Activated CD4-positive, alpha-beta T cell treated with anti-CD3 and anti-CD28 coated beads, Interleukin-2, amount 10 ng/mL, durations not matched to agents 7 days and 5 days (primary cell): ENCODE results near the gene LRRC4C. TPM values are rescaled to one million over a fixed set of nuclear protein-coding genes. Genes with fewer than 3 reads are reported as not detected.

Experiments used
- CTCF ChIA-PET: fragments of 350-600 bp; sonication (Branson Sonifier 250); formaldehyde crosslinking; loops from one replicate; lab custom pipeline; 2021; ENCODE audit warnings: antibody characterized with exemption; lab: Charles Lee
- POLR2A ChIA-PET: fragments of 350-600 bp; sonication (Branson Sonifier 250); formaldehyde crosslinking; loops from one replicate; lab custom pipeline; 2021; ENCODE audit warnings: antibody characterized with exemption; lab: Charles Lee
- DNase-seq: peaks from one replicate; pipeline ENCODE4 v3.0.0-alpha.2; 2020
- H3K27ac Mint-ChIP-seq: one replicate; pipeline ENCODE4 v1.8.0; 2021; ENCODE audit warnings: mild to moderate bottlenecking, moderate library complexity, mixed read lengths
- H3K27me3 Mint-ChIP-seq: one replicate; pipeline ENCODE4 v1.8.0; 2021; ENCODE audit warnings: mixed read lengths
- H3K36me3 Mint-ChIP-seq: one replicate; pipeline ENCODE4 v1.8.0; 2021; ENCODE audit warnings: low read depth, mixed read lengths
- H3K4me1 Mint-ChIP-seq: one replicate; pipeline ENCODE4 v1.8.0; 2021; ENCODE audit warnings: mixed read lengths
- H3K4me3 Mint-ChIP-seq: one replicate; pipeline ENCODE4 v1.8.0; 2021; ENCODE audit warnings: mild to moderate bottlenecking, moderate library complexity, mixed read lengths
- H3K9me3 Mint-ChIP-seq: one replicate; pipeline ENCODE4 v1.8.0; 2021; ENCODE audit warnings: mixed read lengths
- total RNA-seq, 2 experiments: library from RNA; stranded (reverse); gene quantifications; one replicate each; pipeline ENCODE4 v1.2.3, GENCODE V29; 2021

Gene LRRC4C
- total RNA-seq, 2 experiments from 2014 or later = not detected

DNA sequence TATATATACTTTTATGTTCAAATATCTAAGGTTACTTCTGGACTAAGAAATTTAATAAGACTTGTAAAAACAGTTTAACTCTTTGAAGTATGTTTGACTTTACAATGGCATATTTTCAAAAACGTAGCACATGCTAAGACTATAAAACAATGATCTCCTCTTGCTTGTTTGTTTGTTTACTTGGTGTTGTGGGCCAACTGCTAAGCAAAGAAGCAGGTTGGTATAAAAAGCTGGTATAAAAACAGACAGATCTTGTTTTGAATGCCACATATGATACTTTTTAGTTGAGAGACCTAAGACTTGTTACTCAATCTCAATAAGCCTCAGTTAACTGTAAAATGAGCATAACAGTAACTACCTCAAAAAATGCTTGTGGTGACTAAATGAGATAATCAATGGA is 1206.3 kb downstream of the LRRC4C start:
- Mint-ChIP-seq H3K36me3 (no peaks in the 10 kb centered on the region), H3K27me3 (no peaks in the 10 kb centered on the region), H3K27ac (no peak overlapping the region), H3K4me3 (no peak overlapping the region), H3K9me3 (peaks cover 9% of the 10 kb centered on the region), H3K4me1 (no peaks in the 10 kb centered on the region)
- ChIA-PET CTCF (no interaction called here), POLR2A (no interaction called here)
- no peak for DNase-seq

- no peak for DNase-seq
- ChIA-PET POLR2A (no interaction called here), CTCF (no interaction called here)
- Mint-ChIP-seq H3K27me3 (no peaks in the 10 kb centered on the region), H3K27ac (no peak overlapping the region), H3K4me3 (no peak overlapping the region), H3K36me3 (no peaks in the 10 kb centered on the region), H3K4me1 (no peaks in the 10 kb centered on the region), H3K9me3 (peaks cover 9% of the 10 kb centered on the region)
These were observed 1207.2 kb downstream of the LRRC4C start for GRCh38 chr11:40252236-40252635.

GRCh38 chr11:40246983-40247382 is 1212.5 kb downstream of the LRRC4C start:
- no peak for DNase-seq
- H3K36me3 Mint-ChIP-seq = no peaks in the 10 kb centered on the region
- POLR2A ChIA-PET = no interaction called here
- H3K4me1 Mint-ChIP-seq = no peaks in the 10 kb centered on the region
- no peak overlapping the region for H3K4me3 Mint-ChIP-seq
- peaks cover 6% of the 10 kb centered on the region for H3K9me3 Mint-ChIP-seq
- no peaks in the 10 kb centered on the region for H3K27me3 Mint-ChIP-seq
- CTCF ChIA-PET = no interaction called here
- H3K27ac Mint-ChIP-seq = no peak overlapping the region

DNA sequence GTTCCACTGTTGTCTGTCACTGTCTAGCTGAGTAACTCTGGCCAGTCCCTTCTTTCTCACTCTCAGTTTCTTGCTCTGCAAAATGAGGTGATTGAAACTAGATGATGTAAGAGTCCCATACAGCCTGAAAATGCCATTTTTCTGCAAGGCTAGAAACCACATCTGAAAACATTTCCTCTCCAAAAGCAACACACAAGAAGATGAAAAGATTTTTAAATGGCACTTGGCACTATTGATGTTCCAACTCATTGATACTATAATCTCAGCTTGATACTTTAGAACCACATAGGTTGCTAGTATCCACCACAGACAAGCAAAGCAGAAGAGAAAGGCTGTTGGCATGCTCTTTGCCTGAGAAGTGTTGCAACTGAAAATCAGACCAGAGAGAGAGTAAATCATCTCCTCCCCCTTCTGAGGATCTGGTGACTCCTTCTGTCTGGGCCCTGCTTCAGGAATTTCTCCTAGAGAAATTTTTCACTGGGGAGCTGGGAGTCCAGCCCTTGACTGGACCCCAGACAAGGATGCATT is 1217.9 kb downstream of the LRRC4C start:
- H3K4me3 Mint-ChIP-seq = no peak overlapping the region
- H3K4me1 Mint-ChIP-seq = no peaks in the 10 kb centered on the region
- no peak for DNase-seq
- CTCF ChIA-PET = no interaction called here
- H3K9me3 Mint-ChIP-seq = peaks cover 2% of the 10 kb centered on the region
- no peak overlapping the region for H3K27ac Mint-ChIP-seq
- H3K36me3 Mint-ChIP-seq = no peaks in the 10 kb centered on the region
- POLR2A ChIA-PET = no interaction called here
- no peaks in the 10 kb centered on the region for H3K27me3 Mint-ChIP-seq

DNA sequence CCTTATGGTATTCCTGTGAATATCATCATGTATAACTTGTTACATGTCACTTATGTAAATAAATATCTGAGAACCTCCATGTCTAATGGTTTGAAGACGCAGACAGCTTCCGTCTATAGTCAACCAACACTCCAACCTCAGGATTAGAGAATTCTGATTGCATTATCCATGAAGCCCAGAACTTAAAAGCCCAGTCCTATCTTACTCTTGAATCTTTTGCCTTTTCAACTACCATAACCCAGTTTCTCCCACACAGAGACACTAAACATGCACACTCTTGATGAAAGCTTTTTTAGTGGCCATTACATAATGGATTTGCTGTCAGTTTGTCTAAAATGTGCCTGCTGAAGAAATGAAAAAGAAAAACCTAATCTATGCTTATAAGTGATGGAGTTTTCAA is 1219.2 kb downstream of the LRRC4C start:
- no peak for DNase-seq
- CTCF ChIA-PET = no interaction called here
- Mint-ChIP-seq H3K36me3 (no peaks in the 10 kb centered on the region), H3K4me3 (no peak overlapping the region), H3K27me3 (no peaks in the 10 kb centered on the region), H3K4me1 (no peaks in the 10 kb centered on the region), H3K27ac (no peak overlapping the region), H3K9me3 (peaks cover 2% of the 10 kb centered on the region)
- POLR2A ChIA-PET = no interaction called here

GRCh38 chr11:40236526-40236925 is 1222.9 kb downstream of the LRRC4C start:
- Mint-ChIP-seq H3K4me1 (no peaks in the 10 kb centered on the region), H3K9me3 (peaks cover 2% of the 10 kb centered on the region), H3K27me3 (no peaks in the 10 kb centered on the region), H3K4me3 (no peak overlapping the region), H3K36me3 (no peaks in the 10 kb centered on the region), H3K27ac (no peak overlapping the region)
- no peak for DNase-seq
- ChIA-PET POLR2A (no interaction called here), CTCF (no interaction called here)

DNA sequence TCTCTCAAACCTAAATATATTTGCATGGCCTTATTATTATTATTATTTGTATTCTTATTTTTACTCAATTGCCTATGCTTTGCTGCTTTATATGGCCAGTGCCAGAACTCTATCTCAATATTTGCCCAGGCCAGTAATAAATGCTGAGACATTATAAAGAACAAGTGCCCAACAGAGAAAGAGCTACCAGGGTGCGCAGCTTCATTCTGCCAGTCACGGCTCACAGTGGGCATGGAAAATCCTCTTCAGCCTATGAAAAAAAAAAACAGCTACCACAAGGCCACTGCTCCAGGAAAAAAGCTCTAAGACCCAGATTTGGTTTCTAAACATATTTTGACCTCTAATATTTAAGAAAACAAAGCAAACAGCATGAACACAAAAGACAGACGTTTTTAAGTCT is 1223.6 kb downstream of the LRRC4C start:
- Mint-ChIP-seq H3K4me1 (no peaks in the 10 kb centered on the region), H3K27ac (no peak overlapping the region), H3K9me3 (peaks cover 2% of the 10 kb centered on the region), H3K4me3 (no peak overlapping the region), H3K36me3 (no peaks in the 10 kb centered on the region), H3K27me3 (no peaks in the 10 kb centered on the region)
- CTCF ChIA-PET = no interaction called here
- POLR2A ChIA-PET = no interaction called here
- no peak for DNase-seq

DNA sequence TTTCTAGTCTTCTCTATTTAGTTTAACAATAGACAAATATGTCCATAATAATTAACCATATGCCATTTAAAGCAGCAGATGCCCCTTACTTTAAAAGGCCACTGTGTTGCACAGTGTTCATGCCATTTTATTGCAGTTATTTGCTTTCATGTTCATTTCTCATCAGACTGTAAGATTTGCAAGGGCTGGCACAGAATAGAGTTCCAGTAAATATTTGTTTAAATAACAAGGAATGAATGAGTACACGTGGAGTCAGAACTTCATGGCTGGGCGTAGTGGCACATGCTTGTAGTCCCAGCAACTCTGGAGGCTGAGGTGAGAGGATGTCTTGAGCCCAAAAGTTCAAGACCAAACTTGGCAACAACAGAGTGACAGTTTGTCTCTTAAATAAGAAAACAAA is 1228.6 kb downstream of the LRRC4C start:
- no peak overlapping the region for H3K4me3 Mint-ChIP-seq

GRCh38 chr11:40228662-40229061 is 1230.8 kb downstream of the LRRC4C start:
- no peaks in the 10 kb centered on the region for H3K27me3 Mint-ChIP-seq
- DNase-seq = no peak
- H3K4me3 Mint-ChIP-seq = no peak overlapping the region
- H3K27ac Mint-ChIP-seq = no peak overlapping the region
- ChIA-PET POLR2A (no interaction called here), CTCF (no interaction called here)
- no peaks in the 10 kb centered on the region for H3K9me3 Mint-ChIP-seq
- no peaks in the 10 kb centered on the region for H3K4me1 Mint-ChIP-seq
- H3K36me3 Mint-ChIP-seq = no peaks in the 10 kb centered on the region

More for the DNA sequence above, 1228.6 kb downstream of the LRRC4C start:
- H3K27ac Mint-ChIP-seq = no peak overlapping the region
- peaks cover 2% of the 10 kb centered on the region for H3K9me3 Mint-ChIP-seq
- no peaks in the 10 kb centered on the region for H3K27me3 Mint-ChIP-seq
- CTCF ChIA-PET = no interaction called here
- H3K36me3 Mint-ChIP-seq = no peaks in the 10 kb centered on the region
- no peaks in the 10 kb centered on the region for H3K4me1 Mint-ChIP-seq
- DNase-seq = no peak
- POLR2A ChIA-PET = no interaction called here

- Mint-ChIP-seq H3K9me3 (no peaks in the 10 kb centered on the region), H3K4me3 (no peak overlapping the region)
- CTCF ChIA-PET = no interaction called here
These were observed 1231.7 kb downstream of the LRRC4C start for GRCh38 chr11:40227730-40228129.

GRCh38 chr11:40226654-40227053 is 1232.8 kb downstream of the LRRC4C start:
- Mint-ChIP-seq H3K9me3 (no peaks in the 10 kb centered on the region), H3K4me3 (no peak overlapping the region), H3K27ac (no peak overlapping the region), H3K36me3 (no peaks in the 10 kb centered on the region), H3K27me3 (no peaks in the 10 kb centered on the region), H3K4me1 (no peaks in the 10 kb centered on the region)
- ChIA-PET POLR2A (no interaction called here), CTCF (interaction anchor here (0.6 kb wide), 1 partner anchor 269 kb away, joined by 3 read pairs; no protein-coding TSS in a partner anchor)
- DNase-seq = no peak

More at GRCh38 chr11:40227730-40228129, 1231.7 kb downstream of the LRRC4C start:
- H3K36me3 Mint-ChIP-seq = no peaks in the 10 kb centered on the region
- no peaks in the 10 kb centered on the region for H3K27me3 Mint-ChIP-seq
- no peaks in the 10 kb centered on the region for H3K4me1 Mint-ChIP-seq
- no peak overlapping the region for H3K27ac Mint-ChIP-seq
- DNase-seq = no peak
- POLR2A ChIA-PET = no interaction called here

GRCh38 chr11:40223596-40224330 is 1235.7 kb downstream of the LRRC4C start:
- Mint-ChIP-seq H3K36me3 (no peaks in the 10 kb centered on the region), H3K27me3 (no peaks in the 10 kb centered on the region), H3K4me3 (no peak overlapping the region), H3K9me3 (peaks cover 6% of the 10 kb centered on the region), H3K27ac (no peak overlapping the region), H3K4me1 (no peaks in the 10 kb centered on the region)
- ChIA-PET CTCF (no interaction called here), POLR2A (no interaction called here)
- DNase-seq = no peak

DNA sequence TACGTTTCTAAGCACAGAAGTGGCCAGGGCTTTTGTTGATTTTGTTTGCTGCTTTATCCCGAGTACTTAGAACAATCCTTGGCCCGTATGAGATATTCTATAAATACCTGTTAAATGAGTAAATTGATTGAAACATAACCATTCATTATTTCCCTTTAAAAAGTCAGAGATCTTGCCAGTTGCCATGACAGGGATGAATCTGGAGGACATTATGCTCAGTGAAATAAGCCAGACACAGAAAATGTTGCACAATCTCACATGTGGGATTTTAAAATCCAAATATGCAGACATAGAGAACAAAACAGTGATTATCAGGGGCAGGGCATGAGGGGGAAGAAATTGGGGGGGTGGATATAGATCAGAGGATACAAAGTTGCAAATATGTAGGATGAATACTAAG is 1240.1 kb downstream of the LRRC4C start:
- Mint-ChIP-seq H3K27me3 (no peaks in the 10 kb centered on the region), H3K36me3 (no peaks in the 10 kb centered on the region), H3K9me3 (peaks cover 9% of the 10 kb centered on the region), H3K4me1 (no peaks in the 10 kb centered on the region), H3K4me3 (no peak overlapping the region), H3K27ac (no peak overlapping the region)
- DNase-seq = no peak
- POLR2A ChIA-PET = no interaction called here
- CTCF ChIA-PET = no interaction called here

GRCh38 chr11:40215556-40215955 is 1243.9 kb downstream of the LRRC4C start:
- no peak overlapping the region for H3K27ac Mint-ChIP-seq
- no peaks in the 10 kb centered on the region for H3K36me3 Mint-ChIP-seq
- H3K4me3 Mint-ChIP-seq = no peak overlapping the region
- CTCF ChIA-PET = no interaction called here
- no peaks in the 10 kb centered on the region for H3K4me1 Mint-ChIP-seq
- POLR2A ChIA-PET = no interaction called here
- H3K9me3 Mint-ChIP-seq = peaks cover 6% of the 10 kb centered on the region
- no peaks in the 10 kb centered on the region for H3K27me3 Mint-ChIP-seq
- DNase-seq = no peak
